SKM-1 treated with dmso at 0.1 percent for 144 hours (cell line): ENCODE data around the gene TGFBR2.
"Not testable (repeated sequence)": the region's sequence is repeated elsewhere in the genome, so short reads cannot be mapped to it uniquely, and the experiment has no call there.

ENCODE experiments used
- DNase-seq: peaks from one replicate; lab custom pipeline; 2025; ENCODE audit not compliant: unreplicated experiment; lab: John Stamatoyannopoulos, UW

The TGFBR2 gene

DNA sequence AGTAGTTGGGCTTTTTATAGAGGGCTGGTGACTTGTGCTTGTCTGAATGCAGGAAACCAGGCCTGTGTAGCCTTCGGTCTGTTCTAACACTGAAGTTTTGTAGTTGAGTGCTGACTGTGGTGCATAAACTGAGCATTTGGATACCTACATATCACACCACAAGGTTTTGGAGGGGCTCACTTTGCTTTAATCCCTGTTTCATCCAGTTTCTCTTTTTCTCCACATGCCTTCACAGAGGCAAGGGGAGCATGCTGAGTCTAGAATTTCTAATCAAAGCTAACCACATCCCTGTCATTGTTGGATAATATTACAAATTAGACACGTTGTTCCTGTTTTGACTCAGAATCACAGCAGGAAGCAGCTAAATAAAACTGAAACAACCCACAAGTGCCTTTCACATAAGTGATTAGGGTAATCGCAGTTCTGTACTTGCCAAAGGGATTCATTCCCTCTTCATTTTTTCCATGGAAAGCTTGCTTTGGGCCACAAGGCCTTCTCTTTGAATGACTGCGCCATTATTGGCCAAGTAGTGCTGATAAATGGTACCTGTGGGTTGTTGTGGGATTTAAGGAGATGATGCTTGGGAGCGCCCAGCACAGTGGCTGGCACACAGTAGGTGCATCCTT lies 48.9 kb downstream of the TGFBR2 start:
- DNase-seq: no peak

- no peak for DNase-seq
Observed at GRCh38 chr3:30656624-30657141, 50.3 kb downstream of the TGFBR2 start.

DNA sequence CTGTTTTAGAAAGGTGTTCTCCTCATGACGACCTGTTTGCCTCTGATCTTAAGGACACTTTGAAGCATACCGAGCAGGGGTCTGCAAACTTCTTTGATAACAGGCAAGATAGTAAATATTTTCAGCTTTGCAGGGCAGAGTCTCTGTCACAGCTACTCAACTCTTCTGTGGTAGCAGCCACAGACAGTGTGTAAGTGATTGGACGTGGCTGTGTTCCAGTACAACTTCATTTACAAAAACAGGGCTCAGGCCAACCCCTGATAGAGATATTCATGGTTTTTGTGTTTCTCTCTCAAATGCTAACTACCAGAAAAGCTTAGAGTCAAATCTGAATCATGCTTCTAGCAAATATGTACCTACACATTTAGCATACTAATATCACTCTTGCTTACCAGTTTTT lies 51.5 kb downstream of the TGFBR2 start:
- no peak for DNase-seq

GRCh38 chr3:30658328-30659052 lies 52.1 kb downstream of the TGFBR2 start:
- DNase-seq: peak; percentile 75

- no peak for DNase-seq
Observed at GRCh38 chr3:30659270-30660130, 53.1 kb downstream of the TGFBR2 start.

GRCh38 chr3:30660136-30660535 lies 53.7 kb downstream of the TGFBR2 start:
- DNase-seq: no peak

DNA sequence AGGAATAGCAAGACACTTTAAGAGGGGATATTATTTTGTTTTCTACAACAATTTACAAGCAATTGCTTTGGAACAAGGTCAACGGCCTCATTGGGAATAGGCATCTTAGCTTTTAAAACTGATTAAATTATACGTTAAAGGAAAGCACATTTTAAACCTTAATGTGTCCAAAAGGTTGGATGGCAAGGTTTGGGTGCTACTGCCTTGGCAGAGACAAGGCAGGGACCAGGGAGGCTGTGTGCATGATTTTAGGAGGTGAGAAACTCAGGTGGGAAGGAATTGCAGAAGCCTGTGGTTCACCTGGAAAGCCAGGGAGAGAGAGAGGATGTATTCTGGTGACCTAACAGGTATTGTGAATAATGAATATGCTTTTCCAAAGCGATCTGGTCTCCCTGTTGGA lies 54.3 kb downstream of the TGFBR2 start:
- DNase-seq: no peak

DNA sequence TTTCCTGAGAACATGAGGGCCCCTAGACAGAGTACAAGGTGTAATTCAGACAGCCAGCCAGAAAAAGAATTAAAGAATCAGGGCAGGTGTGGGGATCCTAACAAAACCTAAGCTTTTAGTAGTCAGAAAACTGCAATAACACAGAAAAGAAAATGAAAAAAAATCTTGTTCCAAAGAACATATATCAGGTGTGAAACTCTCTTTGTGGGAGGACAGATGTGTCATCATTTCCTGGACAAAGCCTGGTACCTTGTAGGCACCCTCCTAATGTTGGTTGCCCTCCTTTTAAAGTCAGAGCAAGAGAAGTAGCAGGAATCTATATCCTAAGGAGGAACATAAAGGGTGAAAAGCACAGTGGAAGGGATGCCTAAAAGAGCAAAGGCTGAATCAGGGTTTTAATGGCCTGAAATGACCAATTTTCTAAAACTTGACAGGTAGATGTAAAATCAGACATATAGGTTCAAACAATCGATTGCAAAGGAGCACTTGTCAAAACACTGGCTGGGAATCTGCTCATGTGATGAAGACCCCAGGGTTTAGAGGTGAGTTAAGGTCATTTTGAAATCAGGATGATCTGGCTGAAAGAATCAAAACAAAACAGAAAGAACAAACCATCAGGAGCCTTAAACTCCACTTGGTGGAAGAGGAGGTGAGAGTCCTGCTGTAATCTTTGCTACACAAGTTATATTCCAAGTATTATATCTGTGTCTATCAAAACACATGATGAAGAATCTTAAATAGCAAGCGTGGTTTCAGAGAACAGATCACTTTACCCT lies 54.9 kb downstream of the TGFBR2 start:
- DNase-seq: no peak

DNA sequence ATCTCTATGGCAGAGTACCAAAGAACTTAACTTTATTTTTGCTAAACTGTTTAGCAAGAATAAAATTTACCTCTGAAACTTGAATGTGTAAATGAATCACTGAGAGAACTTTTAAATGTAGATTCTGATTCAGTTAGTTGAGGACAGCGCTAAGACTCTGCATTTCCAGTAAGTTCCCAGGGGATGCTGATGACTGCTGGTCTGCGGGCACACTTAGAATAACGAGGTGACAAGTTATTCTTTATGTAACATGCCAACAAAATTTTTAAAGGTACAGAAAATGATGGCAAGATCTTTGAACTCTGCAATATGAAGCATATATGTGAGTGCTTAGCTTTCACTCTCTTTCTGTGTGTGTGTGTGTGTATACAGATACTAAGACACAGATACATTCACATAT lies 56.4 kb downstream of the TGFBR2 start:
- DNase-seq: no peak

DNA sequence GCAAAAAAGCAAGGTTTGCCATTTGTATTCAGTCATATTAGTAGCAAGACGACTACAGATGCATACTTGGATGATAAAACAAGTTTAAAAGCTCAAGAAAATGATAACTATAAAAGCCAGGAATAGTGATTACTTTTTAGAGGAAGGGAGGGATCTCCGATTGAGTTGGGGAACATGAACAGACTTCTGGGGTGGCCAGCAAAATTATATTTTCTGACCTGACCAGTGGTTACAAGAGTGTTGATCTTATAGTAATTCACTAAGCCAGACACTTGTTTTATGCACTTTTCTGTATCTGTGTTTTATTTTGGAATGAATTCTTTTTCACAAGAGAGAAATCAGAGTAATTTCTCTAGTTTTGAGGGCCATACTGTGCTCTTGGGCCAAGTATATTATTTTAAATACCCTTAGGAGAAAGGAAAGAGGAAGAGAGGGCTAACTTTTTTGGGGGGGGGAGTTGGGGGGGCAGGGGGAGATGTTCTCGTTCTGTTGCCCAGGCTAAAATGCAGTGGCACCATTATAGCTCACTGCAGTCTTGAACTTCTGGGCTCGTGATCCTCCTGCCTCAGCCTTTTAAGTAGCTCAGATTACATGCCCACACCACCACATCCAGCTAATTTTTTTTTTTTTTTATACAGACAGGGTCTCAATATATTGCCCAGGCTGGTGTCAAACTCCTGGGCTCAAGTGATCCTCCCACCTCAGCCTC lies 57.3 kb downstream of the TGFBR2 start:
- DNase-seq: no peak

DNA sequence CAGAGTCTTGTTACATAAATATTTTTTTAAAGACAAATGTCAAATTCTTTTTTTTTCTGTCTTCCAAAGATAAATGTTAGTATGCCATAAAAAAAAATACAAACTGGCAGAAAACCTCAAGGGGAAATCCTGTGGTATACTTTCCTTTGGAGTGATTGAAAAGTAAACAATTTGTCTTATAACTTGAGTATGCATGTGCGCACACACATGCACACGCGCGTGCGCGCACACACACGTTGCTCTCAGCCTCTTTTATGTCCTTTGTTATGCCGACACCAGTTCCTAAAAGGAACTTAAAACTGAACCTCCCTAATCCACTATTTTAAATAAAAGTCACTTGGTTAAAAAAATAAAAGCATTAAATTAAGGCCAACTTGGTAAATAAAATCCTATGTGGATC lies 58.1 kb downstream of the TGFBR2 start:
- DNase-seq: no peak

DNA sequence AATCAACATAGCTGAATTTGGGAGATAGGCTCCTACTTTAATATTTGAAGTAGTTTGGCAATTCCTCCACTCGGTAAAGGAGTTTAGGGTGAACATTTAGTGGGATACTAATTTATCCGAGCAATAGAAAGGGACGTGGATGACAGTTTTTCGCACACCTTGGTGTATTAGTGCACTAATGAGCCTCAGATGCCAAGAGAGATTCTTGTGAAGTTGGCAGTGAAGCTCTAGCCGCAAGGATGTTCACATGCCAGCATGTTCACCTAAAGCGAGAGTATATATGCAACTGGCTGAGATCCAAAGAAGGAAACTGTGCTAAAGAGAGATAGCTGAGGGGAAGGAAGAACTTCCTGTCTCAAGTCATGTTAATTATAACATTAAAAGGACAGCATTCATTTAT lies 58.5 kb downstream of the TGFBR2 start:
- peak; percentile 18 for DNase-seq

- no peak for DNase-seq
Observed at GRCh38 chr3:30665539-30665938, 59.1 kb downstream of the TGFBR2 start.

DNA sequence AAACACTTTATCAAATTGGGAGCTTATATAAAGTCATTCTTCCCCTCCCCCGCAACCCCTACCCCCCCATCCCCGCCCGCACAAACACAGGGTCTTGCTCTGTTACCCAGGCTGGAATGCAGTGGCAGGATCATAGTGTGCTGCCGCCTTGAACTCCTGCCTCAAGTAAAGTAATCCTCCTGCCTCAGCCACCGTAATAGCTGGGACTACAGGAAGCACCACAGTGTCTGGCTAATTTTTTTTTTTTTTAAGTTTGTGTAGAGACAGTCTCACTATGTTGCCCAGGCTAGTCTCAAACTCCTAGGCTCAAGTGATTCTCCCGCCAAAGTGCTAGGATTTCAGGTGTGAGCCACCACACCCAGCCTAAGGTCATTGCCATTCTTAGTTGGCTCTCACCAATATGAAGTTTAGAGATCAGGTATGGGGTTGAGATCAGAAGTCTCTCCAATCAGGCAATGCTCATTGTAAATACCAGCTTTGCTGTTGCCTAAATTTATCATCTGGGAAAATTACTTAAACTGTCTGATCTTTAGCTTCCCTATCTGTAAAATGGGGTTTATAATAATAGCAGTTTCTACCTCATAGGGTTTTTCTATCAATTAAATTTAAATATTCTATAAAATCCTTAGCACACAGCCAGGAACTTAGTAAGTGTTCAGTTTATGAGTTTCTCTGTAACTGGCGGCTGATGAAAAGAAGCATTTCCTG lies 60.3 kb downstream of the TGFBR2 start:
- no peak for DNase-seq

DNA sequence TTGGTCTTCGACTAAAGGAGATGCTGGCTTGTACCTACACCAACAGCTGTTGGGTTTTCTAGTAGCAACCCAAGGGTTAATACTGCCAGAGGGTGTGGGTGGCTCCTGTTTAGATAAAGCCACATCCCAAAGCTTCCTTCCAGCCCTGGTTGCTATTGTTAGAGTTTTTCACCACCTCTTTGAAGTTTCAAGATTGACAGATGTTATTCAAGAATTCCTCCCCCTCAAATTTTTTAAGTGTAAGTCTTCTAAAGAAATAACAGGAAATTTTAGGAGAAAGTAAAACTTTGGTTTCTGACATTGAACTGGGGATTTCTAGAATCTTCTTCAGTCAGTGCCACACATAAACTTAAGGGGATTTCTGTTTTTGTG lies 60.9 kb downstream of the TGFBR2 start:
- DNase-seq: no peak

DNA sequence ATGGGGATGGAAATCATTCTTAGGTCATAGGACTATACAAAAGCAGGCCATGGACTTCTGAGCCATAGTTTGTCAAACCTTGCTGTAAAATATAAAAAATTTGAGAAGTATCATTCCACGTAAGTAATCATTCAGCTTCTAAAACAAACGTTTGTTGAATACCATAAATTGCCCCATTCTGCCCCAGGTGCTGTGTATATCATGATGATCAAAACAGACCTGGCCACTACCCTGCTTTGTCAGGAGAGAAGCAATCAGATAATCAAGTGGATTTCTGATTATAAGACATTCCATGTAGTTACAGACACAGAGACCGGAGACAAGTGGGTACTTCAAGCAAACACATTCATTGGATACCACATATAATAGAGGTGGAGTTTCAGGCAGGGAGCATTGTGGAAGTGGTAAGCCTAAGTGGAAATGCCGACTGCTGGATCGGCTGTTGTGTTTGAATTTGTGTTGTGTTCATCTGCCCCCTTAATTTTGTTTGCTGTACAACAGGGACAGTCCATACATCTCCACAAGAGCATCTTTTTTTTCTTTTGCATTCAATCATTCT lies 61.7 kb downstream of the TGFBR2 start:
- no peak for DNase-seq

DNA sequence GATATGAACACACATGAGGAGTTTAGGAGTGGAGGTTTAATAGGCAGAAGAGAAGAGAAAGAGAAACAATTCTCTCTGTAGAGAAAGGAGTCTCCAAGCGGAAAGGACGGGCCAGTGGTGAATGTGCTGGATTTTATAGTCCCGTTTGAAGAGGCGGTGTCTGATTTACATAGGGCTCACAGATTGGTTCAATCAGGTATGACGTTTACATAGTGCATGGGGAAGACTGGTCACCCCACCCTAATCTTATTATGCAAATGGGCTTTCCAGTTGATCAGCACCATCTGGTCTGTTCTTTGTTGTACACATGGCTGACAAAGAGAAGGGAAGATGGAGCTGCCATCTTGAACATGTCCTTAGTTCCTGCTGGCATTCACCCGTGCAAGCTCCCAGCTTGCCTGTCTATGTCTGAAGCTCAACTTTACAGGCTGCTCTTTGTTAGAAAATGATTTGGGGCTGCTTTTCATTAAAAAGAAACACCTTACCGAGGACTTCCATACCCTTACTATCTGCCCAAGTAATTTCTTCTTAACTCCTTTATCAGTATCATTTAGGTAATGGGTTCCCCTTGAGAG lies 63.0 kb downstream of the TGFBR2 start:
- not testable (repeated sequence) for DNase-seq

- DNase-seq: no peak
Observed at GRCh38 chr3:30670292-30670691, 63.9 kb downstream of the TGFBR2 start.
